ENCODE results near the gene NHS.
"Not testable (repeated sequence)": the region's sequence is repeated elsewhere in the genome, so short reads cannot be mapped to it uniquely, and the experiment has no call there.

NHS gene

DNA sequence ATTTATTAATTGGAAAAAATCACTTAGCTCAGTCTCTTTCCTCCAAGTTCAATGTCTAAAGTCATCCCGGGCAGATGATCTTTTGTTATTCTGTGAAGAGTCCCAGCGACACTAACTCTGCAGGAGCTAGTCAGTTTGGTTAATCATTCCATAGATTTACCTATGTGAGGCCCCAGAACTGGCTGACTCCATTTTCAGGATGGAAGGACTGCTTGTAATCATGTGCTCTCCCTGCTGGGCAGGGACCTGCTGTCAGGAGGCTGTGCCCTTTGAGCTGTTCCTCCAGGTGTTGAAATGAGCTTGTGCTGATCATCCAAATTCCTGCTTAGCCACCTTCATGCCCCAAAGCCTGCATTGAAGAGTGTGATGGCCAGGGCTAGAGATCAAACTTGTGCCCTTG lies 169.8 kb downstream of the NHS start:
- FAIRE-seq (peak; percentile 81), DNase-seq (ENCODE audit: low spot score) (no peak)

DNA sequence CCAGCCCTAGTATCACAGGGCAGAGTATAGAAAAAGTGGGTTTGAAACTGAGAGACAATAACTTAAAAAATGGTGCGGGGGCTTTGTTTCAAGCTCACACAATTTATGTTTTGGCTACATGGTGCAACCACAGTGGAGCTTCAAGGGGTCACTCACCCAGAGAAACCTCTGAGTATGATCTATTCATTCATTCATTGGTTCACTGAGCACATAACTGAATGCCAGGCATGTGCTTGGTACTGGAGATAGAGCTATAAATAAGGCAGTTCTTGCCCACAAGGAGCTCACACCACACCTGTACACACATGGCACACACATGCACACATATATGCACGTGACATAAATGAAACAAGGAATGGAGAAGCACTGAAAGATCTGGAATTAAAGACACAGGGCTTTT lies 171.4 kb downstream of the NHS start:
- FAIRE-seq = peak; percentile 82
- DNase-seq (ENCODE audit: low spot score) = peak; percentile 52

DNA sequence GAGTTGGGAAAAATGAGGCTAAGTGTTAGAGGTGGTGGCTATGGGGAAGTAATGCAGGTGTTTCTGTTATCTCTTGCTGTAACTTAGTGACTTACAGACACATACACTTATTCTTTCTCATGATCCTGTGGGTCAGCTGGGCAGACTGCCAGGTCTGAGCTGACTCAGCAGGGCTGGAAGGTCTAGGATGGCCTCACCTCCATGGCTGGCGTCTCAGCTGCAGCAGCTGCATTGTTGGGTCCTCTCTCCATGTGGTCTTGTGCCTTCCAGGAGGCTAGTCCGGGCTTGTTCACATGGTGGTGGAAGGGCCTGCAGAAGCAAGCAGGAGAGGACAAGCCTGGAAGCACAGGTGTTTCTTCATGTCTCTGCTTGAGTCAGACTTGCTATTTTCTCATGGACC lies 172.7 kb downstream of the NHS start:
- FAIRE-seq (peak; percentile 96), DNase-seq (ENCODE audit: low spot score) (peak; percentile 89)

DNA sequence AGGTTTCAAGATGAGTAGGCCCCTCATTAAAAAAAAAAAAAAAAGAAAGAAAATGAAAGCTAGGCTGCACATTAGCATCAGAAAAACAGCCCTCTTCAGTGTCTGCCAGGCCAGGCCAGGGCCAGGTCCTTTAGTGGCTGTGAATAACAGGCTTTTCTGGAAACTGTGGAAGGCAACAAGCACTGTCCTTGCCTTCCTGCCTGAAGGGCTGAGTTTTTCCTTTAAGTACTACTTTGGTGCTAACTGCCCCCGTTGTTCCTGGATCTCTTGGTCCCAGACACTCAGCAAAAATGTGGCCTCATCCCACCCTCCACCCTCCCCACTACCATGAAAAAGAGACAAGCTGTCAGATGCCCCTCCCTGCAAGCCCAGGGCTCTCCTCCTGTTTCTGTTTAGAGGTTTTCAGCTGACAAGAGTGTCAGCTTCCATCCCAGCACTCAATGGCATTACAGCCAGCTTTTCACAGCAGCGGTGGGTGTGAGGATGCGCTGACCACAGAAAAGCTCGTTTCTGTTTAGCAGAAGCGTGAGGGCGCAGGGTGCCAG lies 174.2 kb downstream of the NHS start:
- FAIRE-seq = no peak
- DNase-seq (ENCODE audit: low spot score) = no peak

DNA sequence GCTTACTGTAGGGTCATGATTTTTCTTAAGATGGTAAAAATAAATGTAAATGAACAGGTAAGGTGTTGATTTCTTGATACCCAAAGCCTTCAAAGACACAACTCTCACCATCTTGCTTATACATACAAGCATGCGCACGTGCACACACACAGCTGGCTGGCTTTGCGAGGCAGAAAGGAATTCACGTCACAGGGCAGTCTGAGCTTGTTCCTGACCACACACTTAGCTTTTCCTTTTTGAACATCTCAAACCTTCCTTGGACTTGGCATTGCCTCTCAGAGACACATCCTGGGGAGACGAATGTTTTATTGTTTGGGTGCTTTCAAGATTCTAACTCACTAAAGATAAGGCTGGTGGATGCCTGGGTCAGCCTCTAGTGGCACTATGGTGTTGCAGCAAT lies 175.0 kb downstream of the NHS start:
- DNase-seq (ENCODE audit: low spot score) (no peak), FAIRE-seq (no peak)

DNA sequence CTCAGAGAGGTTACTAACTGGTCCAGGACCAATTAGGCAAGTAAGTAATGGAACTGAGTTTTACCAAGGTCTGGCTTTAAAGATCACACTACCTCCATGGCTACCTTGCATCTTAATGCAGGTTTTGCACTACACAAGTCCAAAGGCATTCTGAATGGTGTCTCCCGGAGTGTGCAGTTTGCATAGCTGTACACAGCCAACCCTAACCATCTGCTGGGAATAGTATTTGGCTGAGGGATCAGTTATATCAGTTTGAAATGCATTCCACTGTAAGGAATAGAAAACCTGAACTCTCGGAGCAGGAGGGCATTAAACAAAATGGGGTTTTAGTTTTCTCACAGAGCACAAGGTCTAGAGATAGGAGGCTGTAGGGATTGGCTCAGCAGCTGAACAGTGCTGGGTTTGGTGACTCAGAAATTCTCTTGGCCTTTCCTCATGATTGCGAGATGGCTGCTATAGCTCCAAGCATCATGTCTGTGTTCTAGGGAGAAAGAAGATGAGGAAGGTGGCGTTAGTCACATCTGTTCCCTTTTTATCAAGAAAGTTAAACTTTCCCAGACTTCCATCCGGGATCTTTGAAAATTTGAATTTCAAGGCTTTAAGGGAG lies 177.1 kb downstream of the NHS start:
- DNase-seq (ENCODE audit: low spot score) = no peak
- no peak for FAIRE-seq

DNA sequence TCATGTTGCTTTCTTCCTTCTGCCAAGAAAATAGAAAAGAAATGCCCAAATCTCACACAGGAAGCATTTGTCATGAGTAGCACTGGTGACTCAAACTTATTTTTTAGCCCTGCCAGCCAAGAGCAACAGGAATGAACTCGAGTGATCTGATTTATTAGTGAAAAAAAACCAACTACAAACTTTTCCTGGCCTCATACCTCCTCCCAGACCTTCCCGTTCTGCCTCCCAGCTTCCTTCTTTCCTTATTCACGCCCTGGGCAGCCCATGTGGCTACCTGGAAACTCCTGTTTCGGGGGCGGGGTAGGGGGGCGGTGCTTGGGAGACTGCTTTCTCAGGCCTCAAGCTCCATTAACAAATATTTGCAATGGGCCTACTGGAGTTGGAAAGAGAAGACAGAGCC lies 178.5 kb downstream of the NHS start:
- FAIRE-seq = peak; percentile 86
- DNase-seq (ENCODE audit: low spot score) = peak; percentile 60

DNA sequence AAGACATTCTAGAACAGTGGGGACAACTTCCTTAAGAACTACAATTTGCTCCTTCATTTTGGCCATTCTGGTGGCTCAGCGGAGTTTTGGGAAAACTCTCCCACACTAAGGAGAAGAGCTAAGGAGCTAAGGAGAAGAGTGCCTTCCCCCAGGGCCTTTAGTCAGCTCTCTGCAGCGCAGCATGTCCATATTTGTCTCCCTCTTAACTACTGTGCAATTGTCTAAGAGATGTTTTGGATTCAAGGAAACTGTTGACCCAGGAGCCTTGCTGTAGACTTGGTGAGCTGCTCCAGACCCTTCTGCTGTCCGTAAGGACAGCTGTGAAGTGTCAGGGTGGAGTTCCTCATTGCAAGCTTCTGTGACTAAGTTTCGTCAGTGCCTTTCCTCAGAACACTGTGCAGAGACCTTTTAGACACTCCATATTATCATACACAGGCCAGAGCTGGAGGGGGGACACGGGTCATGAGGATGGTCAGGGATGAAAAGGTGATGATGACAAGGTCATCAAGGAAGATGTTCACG lies 179.0 kb downstream of the NHS start:
- FAIRE-seq (no peak), DNase-seq (ENCODE audit: low spot score) (no peak)

DNA sequence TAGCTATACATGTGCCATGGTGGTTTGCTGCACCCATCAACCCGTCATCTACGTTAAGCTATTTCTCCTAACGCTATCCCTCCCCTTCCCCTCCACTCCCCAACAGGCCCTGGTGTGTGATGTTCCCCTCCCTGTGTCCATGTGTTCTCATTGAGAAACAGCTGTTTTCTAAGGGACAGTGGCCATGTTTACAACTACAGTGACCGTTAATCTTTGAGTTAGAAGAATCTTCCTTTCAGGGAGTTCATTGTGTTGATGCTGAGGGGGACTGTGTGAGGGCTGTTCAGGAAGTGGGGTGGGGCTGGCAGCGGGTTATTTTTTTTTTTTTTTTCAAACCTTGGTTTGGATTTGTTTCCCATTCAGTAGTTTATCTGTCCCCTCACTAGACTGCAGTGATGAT lies 179.9 kb downstream of the NHS start:
- DNase-seq (ENCODE audit: low spot score) (no peak), FAIRE-seq (no peak)

DNA sequence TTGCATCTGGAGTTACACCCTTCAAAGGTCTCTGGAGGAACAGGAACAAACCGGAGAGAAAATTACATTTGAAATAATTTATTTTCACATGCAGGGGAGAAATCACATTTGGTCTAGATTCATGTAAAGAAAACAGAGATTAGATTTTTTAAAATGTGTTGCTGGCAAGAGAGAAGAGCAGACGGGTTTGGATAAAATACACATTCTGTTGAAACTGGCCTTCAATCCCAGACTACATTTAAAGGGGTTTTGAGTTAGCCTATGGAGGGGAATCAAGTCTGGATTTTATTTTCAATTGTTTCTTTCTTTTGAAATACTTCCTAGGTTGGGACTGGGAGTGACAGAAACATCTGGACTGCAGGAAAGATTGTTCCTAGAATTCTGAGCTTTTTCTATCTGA lies 180.8 kb downstream of the NHS start:
- DNase-seq (ENCODE audit: low spot score) = no peak
- FAIRE-seq = no peak

DNA sequence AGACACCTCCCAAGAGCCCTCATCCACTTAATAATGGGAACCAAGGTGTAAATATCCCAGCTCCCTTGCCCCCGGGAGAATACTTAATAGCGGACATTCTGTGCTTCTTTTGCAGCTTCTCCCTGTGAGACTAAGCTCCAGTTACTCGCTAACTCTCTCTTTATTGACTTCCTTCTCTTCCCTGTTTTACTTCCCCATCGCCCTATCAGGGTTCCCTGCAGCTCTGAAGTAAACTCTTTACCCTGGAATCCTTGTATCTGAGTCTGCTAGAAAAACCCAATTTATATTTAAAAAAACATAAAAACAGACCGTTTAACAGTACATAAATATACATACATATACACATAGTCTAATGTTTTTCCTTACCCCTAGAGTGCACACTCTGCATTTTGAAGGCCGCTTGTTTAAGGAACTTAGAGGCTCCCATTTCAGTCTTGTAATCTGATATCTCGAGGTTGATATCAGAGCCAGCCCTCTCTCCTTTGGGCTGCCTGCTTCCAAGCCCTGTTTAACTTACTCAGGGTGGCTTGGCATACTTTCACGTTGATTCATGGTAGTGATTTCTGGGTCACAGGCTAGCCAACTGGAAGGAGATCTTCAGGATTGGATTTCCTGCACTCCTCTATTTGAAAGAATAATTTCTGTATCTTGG lies 184.9 kb downstream of the NHS start:
- FAIRE-seq (peak; percentile 97), DNase-seq (ENCODE audit: low spot score) (peak; percentile 69)

DNA sequence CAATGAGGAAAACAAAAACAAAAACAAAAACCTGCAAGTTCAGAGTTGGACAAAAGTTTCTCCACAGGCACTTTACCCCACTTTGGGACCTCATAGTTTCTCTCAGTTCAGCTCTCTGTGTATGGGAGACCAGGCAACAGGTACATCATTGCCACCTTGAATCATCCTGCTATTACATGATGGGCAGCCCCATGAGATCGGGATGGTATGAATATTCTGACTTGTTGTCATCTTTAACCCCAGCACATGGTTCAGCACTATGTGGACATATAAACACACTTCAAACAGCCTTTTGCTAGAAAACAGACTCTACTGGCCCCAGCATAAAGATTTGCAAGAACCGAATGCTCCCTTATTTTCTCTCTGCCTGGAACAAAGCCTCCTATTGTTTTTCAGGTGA lies 185.4 kb downstream of the NHS start:
- DNase-seq (ENCODE audit: low spot score) = no peak

DNA sequence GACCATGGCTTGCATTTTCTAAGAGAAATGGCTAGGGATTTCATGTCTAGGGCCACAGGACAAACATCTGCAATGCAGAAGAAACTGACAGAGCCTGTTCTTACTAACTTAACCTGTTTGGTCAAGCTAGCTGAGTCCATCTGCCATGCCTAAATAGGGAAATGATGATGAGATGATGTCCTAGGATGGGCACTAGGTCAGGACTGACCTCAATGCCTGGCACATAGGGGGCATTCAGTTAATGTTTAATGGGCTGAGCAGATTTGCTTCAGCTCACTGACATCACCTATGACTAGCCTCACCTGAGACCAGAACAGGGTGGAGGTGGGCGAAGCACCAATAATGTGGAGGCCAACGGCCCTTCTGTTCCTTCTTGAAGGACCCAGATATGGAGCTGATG lies 188.1 kb downstream of the NHS start:
- peak; percentile 72 for DNase-seq (ENCODE audit: low spot score)
- no peak for FAIRE-seq

More for the DNA sequence above, 185.4 kb downstream of the NHS start:
- no peak for FAIRE-seq

DNA sequence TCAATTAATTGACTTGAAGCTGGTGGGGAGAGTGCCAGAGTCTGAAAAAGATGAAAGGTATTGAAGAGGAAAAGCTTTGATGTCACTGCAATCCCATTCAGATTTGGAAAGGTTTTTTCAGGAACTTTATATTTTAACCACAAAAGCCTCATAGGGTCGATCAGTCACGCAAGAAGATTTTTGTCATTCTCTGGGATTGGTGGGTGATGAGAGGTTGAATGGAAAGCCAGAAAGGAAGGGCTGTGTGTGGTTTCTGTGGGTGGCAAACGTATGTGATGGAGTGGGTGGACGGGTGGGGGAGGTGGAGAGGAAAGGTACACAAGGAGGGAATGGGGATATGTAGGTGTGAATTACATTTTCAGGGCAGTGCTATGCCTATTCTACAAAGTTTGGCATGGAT lies 188.5 kb downstream of the NHS start:
- peak; percentile 95 for FAIRE-seq
- peak; percentile 72 for DNase-seq (ENCODE audit: low spot score)

DNA sequence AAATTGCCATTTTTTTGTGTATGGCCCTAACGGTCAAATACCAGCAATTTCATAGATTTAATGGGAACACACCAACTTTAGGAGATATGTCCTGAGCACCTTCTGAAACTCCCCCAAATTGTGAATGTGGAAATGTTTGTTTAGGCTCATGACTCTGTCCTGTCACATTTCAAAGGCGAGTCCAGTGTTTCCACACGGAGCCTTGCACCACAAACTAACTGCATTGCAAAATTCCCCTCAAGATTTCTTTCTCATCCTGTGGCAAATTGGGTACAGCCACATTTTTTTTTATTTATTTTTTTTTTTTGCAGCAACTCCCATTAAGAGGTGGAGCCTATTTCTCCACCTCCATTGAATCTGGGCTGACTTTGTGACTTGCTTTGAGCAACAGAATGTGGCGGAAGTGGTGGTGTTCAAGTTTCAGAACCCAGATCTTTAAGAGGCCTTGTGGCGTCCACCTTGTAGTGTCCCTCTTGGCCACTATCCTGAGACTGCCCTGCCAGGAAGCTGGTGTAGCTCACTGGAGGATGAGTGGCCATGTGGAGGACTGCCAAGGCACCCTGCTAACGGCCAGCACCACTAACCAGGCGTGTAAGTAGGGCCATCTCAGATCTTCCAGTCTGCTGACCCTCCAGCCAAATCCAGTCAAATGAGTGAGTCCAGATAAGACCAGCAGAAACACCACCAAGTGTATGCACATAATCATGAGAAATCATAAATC lies 189.8 kb downstream of the NHS start:
- DNase-seq (ENCODE audit: low spot score) = peak; percentile 51
- peak; percentile 83 for FAIRE-seq

DNA sequence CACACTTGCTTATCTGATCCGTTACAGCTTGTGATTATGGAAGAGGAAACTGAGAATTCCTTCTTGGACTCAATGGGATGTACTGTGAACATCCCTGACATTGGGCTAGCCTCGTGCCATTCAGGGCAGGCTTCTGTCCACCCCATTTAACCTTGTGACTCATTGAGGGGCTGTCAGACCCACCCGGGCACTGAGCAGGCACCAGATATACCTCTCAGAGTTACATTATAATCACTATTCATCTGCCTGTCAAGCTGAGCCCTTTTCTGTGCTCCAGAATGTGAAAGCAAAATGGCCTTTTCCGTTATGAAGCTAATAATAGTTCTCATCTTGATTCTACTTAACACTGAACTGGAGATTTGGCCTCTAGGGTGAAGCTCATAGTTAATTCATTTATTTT lies 191.7 kb downstream of the NHS start:
- FAIRE-seq = no peak
- no peak for DNase-seq (ENCODE audit: low spot score)

DNA sequence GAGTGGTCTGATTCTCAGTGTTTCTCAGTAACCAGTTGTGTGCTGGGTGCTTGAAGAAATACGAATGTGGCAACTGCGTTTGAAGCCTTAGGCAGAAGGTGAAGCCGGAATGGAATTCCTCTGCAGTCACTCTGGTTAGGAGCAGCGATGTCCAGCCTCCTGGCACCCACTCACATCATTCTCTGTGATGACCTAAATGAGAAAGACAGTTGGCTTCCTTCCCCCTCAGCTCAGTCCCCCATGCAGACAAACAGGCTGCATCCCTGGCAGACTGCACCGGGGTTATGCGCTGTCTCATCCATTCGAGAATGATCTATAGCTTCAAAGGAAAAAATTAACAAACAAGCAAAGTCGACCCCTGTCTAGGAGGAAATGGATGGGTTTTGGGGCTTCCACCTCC lies 192.2 kb downstream of the NHS start:
- DNase-seq (ENCODE audit: low spot score) (peak; percentile 50), FAIRE-seq (peak; percentile 75)

DNA sequence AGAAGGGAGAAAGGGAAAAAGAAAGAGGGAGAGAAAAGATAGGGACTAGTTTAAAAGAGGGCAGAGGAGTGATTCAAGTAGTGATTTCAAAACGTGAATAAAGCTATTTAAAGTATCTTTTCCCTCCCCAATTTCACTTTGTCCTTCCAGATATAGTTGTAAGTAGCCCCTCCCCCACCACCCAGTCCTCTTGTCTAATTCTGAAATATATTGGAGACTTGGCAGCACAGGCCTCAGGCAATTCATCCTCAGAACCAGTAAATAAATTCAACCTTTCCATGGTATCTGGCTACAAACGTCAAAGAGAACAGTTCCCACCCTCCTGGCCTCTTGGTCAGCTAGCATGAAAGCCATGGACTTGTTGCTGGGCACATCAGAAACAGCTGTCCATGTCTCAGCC lies 192.8 kb downstream of the NHS start:
- DNase-seq (ENCODE audit: low spot score) = no peak
- FAIRE-seq = no peak

DNA sequence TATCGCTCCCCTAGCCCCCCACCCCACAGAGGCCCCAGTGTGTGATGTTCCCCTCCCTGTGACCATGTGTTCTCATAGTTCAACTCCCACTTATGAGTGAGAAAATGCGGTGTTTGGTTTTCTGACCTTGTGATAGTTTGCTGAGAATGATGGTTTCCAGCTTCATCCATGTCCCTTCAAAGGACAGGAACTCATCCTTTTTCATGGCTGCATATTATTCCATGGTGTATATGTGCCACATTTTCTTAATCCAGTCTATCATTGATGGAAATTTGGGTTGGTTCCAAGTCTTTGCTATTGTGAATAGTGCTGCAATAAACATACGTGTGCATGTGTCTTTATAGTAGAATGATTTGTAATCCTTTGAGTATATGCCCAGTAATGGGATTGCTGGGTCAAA lies 193.8 kb downstream of the NHS start:
- FAIRE-seq; DNase-seq (ENCODE audit: low spot score): not testable (repeated sequence)

DNA sequence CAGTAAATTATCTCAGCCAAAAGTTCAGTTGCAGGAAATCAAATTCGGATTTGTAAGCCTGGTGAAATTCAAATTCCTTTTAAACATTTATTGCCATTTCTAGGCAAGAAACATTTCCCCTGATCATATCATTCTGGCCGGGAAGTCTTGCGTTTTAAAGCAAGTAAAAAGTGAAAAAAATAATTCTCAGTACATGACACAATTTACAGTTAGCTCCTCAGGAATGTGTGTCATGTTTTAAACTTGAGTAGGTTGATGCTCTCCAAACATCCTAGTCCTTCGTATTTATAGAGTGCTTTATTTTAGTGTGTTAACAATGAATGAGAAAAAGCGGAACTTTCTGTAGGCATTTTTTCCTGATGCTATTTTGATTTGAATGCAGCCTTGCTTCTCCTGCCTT lies 204.0 kb downstream of the NHS start:
- no peak for FAIRE-seq
- no peak for DNase-seq (ENCODE audit: low spot score)

DNA sequence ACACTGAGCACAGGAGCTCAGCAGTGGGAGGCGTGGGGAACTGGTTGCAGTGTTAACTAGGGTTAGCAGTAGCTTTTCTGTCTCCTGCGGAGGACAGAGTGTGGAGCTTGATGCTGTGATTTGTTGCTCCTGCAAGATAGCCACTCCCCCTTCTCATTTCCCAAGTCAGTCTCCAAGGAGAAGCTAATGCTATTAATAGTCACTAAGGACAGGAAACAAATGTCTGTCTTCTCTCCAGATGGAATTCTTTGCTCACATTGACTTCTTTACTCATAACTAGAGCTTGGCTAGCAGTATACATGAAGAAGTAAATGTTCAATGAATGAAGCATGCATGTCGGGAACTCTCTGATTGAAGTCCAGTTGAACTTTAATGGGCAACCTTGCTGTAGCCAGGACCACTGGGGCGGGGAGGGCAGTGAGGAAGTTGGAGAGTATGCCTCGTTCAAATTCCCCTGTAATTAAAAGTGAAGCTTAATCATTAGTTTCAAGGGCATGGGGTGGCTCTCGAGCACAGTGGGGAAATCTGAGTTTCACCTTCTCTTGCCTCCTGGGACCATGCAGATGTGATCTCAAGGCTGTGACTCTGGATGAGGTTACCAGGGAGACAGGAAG lies 205.6 kb downstream of the NHS start:
- FAIRE-seq (peak; percentile 95), DNase-seq (ENCODE audit: low spot score) (peak; percentile 74)

DNA sequence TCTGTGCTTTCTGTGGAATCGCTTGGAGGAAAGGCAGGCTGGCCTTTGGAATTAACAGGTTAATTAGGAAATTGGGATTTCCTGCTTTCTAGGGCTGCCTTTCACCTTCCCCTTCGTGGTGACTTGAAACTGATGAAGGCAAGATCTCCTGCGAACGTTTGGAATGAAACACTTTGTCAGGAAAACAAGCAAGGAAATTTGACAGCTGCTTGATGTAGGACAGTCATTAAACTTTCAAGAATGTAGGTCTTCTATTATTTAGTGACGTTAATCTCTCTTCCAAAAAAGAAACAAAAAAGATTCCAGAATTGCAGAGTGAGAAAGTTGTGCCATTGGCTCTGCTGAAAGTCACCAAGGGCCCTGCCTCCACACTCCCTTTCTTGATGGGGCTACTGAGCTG lies 206.6 kb downstream of the NHS start:
- DNase-seq (ENCODE audit: low spot score) = no peak

More for the DNA sequence above, 206.6 kb downstream of the NHS start:
- FAIRE-seq = no peak
